Memory B cell (primary cell): Measurements from ENCODE around the gene KNTC1.
"Not testable (repeated sequence)": the region's sequence is repeated elsewhere in the genome, so short reads cannot be mapped to it uniquely, and the experiment has no call there.

ENCODE experiments used
- ATAC-seq: fragments of 150-1000 bp; cut with Tn5 transposase; 2 replicates; pipeline ENCODE4 v1.10.0; 2021; ENCODE audit warnings: low read depth, mild to moderate bottlenecking, moderate library complexity
- DNase-seq, 2 donors: peaks; one replicate each; pipeline ENCODE4 v3.0.0; 2022; ENCODE audit warnings: low spot score in 2 of 2
- H3K27ac Mint-ChIP-seq: one replicate; pipeline ENCODE4 v1.8.0; 2022; ENCODE audit warnings: mild to moderate bottlenecking, moderate library complexity, mixed read lengths
- H3K27me3 Mint-ChIP-seq: one replicate; pipeline ENCODE4 v1.8.0; 2022; ENCODE audit warnings: mixed read lengths
- H3K36me3 Mint-ChIP-seq: one replicate; pipeline ENCODE4 v1.8.0; 2022; ENCODE audit warnings: mild to moderate bottlenecking, mixed read lengths
- H3K4me1 Mint-ChIP-seq: one replicate; pipeline ENCODE4 v1.8.0; 2022; ENCODE audit warnings: mixed read lengths
- H3K4me3 Mint-ChIP-seq: one replicate; pipeline ENCODE4 v1.8.0; 2022; ENCODE audit warnings: mild to moderate bottlenecking, moderate library complexity, mixed read lengths
- H3K9me3 Mint-ChIP-seq: one replicate; pipeline ENCODE4 v1.8.0; 2022; ENCODE audit warnings: mixed read lengths

Gene KNTC1

GRCh38 chr12:122500685-122501488 lies 26.2 kb upstream of the KNTC1 start, which contains the start of gene ZCCHC8:
Gene ZCCHC8 (minus strand): TSS chr12:122500932. CDS start chr12:122500840, 92 bp downstream.
- Mint-ChIP-seq H3K4me3 (peak within 1 kb of the TSS; percentile 96), H3K36me3 (peaks cover 3% of the 10 kb centered on the region), H3K27me3 (no peaks in the 10 kb centered on the region), H3K27ac (peak within 1 kb of the TSS; percentile 87), H3K4me1 (peaks cover 18% of the 10 kb centered on the region), H3K9me3 (no peaks in the 10 kb centered on the region)
- DNase-seq = peak; percentile 90 to 93
- ATAC-seq = peak; percentile 88

- DNase-seq (no peak), ATAC-seq (peak; percentile 8)
- H3K4me3 Mint-ChIP-seq = peak overlapping the region; percentile 96
- peaks cover 17% of the 10 kb centered on the region for H3K4me1 Mint-ChIP-seq
- peak overlapping the region; percentile 87 for H3K27ac Mint-ChIP-seq
- H3K27me3 Mint-ChIP-seq = no peaks in the 10 kb centered on the region
- H3K9me3 Mint-ChIP-seq = no peaks in the 10 kb centered on the region
- peaks cover 7% of the 10 kb centered on the region for H3K36me3 Mint-ChIP-seq
Observed at GRCh38 chr12:122501489-122501989, 25.5 kb upstream of the KNTC1 start.

- H3K4me3 Mint-ChIP-seq = no peak overlapping the region
- no peaks in the 10 kb centered on the region for H3K27me3 Mint-ChIP-seq
- ATAC-seq (no peak), DNase-seq (no peak)
- H3K27ac Mint-ChIP-seq = peak overlapping the region; percentile 28
- no peaks in the 10 kb centered on the region for H3K9me3 Mint-ChIP-seq
- peaks cover 15% of the 10 kb centered on the region for H3K4me1 Mint-ChIP-seq
- peaks cover 7% of the 10 kb centered on the region for H3K36me3 Mint-ChIP-seq
Observed at GRCh38 chr12:122503147-122503751, 23.8 kb upstream of the KNTC1 start.

GRCh38 chr12:122503783-122504590 lies 23.1 kb upstream of the KNTC1 start:
- no peaks in the 10 kb centered on the region for H3K27me3 Mint-ChIP-seq
- H3K36me3 Mint-ChIP-seq = peaks cover 7% of the 10 kb centered on the region
- peak overlapping the region; percentile 28 for H3K27ac Mint-ChIP-seq
- H3K4me3 Mint-ChIP-seq = no peak overlapping the region
- ATAC-seq (no peak), DNase-seq (no peak)
- peaks cover 15% of the 10 kb centered on the region for H3K4me1 Mint-ChIP-seq
- H3K9me3 Mint-ChIP-seq = no peaks in the 10 kb centered on the region

GRCh38 chr12:122505419-122506051 lies 21.5 kb upstream of the KNTC1 start:
- H3K4me1 Mint-ChIP-seq = peaks cover 13% of the 10 kb centered on the region
- peaks cover 10% of the 10 kb centered on the region for H3K36me3 Mint-ChIP-seq
- H3K4me3 Mint-ChIP-seq = no peak overlapping the region
- no peak for ATAC-seq
- no peak overlapping the region for H3K27ac Mint-ChIP-seq
- H3K27me3 Mint-ChIP-seq = no peaks in the 10 kb centered on the region
- no peak for DNase-seq
- no peaks in the 10 kb centered on the region for H3K9me3 Mint-ChIP-seq

- peaks cover 7% of the 10 kb centered on the region for H3K4me1 Mint-ChIP-seq
- H3K9me3 Mint-ChIP-seq = no peaks in the 10 kb centered on the region
- peaks cover 10% of the 10 kb centered on the region for H3K36me3 Mint-ChIP-seq
Observed at GRCh38 chr12:122506393-122506938, 20.6 kb upstream of the KNTC1 start.

GRCh38 chr12:122508163-122508562 lies 18.9 kb upstream of the KNTC1 start:
- H3K9me3 Mint-ChIP-seq = no peaks in the 10 kb centered on the region
- H3K27ac Mint-ChIP-seq = no peak overlapping the region
- no peak overlapping the region for H3K4me3 Mint-ChIP-seq
- peaks cover 14% of the 10 kb centered on the region for H3K36me3 Mint-ChIP-seq
- DNase-seq = no peak
- ATAC-seq = no peak
- H3K4me1 Mint-ChIP-seq = no peaks in the 10 kb centered on the region
- H3K27me3 Mint-ChIP-seq = no peaks in the 10 kb centered on the region

More at GRCh38 chr12:122506393-122506938, 20.6 kb upstream of the KNTC1 start:
- no peak overlapping the region for H3K27ac Mint-ChIP-seq
- no peak overlapping the region for H3K4me3 Mint-ChIP-seq
- no peaks in the 10 kb centered on the region for H3K27me3 Mint-ChIP-seq
- DNase-seq = no peak
- no peak for ATAC-seq

- DNase-seq, H3K4me3 Mint-ChIP-seq, H3K9me3 Mint-ChIP-seq, H3K4me1 Mint-ChIP-seq, H3K27me3 Mint-ChIP-seq, H3K27ac Mint-ChIP-seq, ATAC-seq: not testable (repeated sequence)
- H3K36me3 Mint-ChIP-seq = peaks cover 22% of the 10 kb centered on the region
Observed at GRCh38 chr12:122513028-122513427, 14.0 kb upstream of the KNTC1 start.

- H3K9me3 Mint-ChIP-seq = no peaks in the 10 kb centered on the region
- peaks cover 24% of the 10 kb centered on the region for H3K36me3 Mint-ChIP-seq
- no peak overlapping the region for H3K4me3 Mint-ChIP-seq
- H3K27me3 Mint-ChIP-seq = no peaks in the 10 kb centered on the region
- ATAC-seq = no peak
- H3K27ac Mint-ChIP-seq = no peak overlapping the region
- H3K4me1 Mint-ChIP-seq = peaks cover 3% of the 10 kb centered on the region
- DNase-seq = no peak
Observed at GRCh38 chr12:122513660-122514059, 13.4 kb upstream of the KNTC1 start.

GRCh38 chr12:122515275-122515674 lies 11.8 kb upstream of the KNTC1 start:
- no peaks in the 10 kb centered on the region for H3K27me3 Mint-ChIP-seq
- ATAC-seq (no peak), DNase-seq (no peak)
- no peak overlapping the region for H3K4me3 Mint-ChIP-seq
- no peaks in the 10 kb centered on the region for H3K9me3 Mint-ChIP-seq
- peaks cover 29% of the 10 kb centered on the region for H3K36me3 Mint-ChIP-seq
- H3K4me1 Mint-ChIP-seq = peaks cover 8% of the 10 kb centered on the region
- peak overlapping the region; percentile 20 for H3K27ac Mint-ChIP-seq

GRCh38 chr12:122516544-122517361 lies 10.3 kb upstream of the KNTC1 start:
- H3K27ac Mint-ChIP-seq = peak overlapping the region; percentile 24
- DNase-seq = no peak
- H3K4me1 Mint-ChIP-seq = peaks cover 11% of the 10 kb centered on the region
- no peaks in the 10 kb centered on the region for H3K27me3 Mint-ChIP-seq
- no peak overlapping the region for H3K4me3 Mint-ChIP-seq
- H3K9me3 Mint-ChIP-seq = no peaks in the 10 kb centered on the region
- H3K36me3 Mint-ChIP-seq = peaks cover 37% of the 10 kb centered on the region
- no peak for ATAC-seq

GRCh38 chr12:122517877-122518276 lies 9.2 kb upstream of the KNTC1 start:
- H3K36me3 Mint-ChIP-seq = peaks cover 36% of the 10 kb centered on the region
- no peak overlapping the region for H3K27ac Mint-ChIP-seq
- peaks cover 11% of the 10 kb centered on the region for H3K4me1 Mint-ChIP-seq
- DNase-seq (no peak), ATAC-seq (no peak)
- no peak overlapping the region for H3K4me3 Mint-ChIP-seq
- H3K27me3 Mint-ChIP-seq = no peaks in the 10 kb centered on the region
- no peaks in the 10 kb centered on the region for H3K9me3 Mint-ChIP-seq

- Mint-ChIP-seq H3K4me3 (no peak overlapping the region), H3K4me1 (peaks cover 16% of the 10 kb centered on the region), H3K27me3 (no peaks in the 10 kb centered on the region), H3K9me3 (no peaks in the 10 kb centered on the region), H3K27ac (peak overlapping the region; percentile 38), H3K36me3 (peaks cover 40% of the 10 kb centered on the region)
- DNase-seq = no peak
- no peak for ATAC-seq
Observed at GRCh38 chr12:122518908-122519307, 8.1 kb upstream of the KNTC1 start.
